ENCODE measurements around the gene NCS1. TPM values are rescaled to one million over a fixed set of nuclear protein-coding genes. Genes with fewer than 3 reads are reported as not detected.

The NCS1 gene
- total RNA-seq, 1 donor from 2014 or later, result 126 TPM

DNA sequence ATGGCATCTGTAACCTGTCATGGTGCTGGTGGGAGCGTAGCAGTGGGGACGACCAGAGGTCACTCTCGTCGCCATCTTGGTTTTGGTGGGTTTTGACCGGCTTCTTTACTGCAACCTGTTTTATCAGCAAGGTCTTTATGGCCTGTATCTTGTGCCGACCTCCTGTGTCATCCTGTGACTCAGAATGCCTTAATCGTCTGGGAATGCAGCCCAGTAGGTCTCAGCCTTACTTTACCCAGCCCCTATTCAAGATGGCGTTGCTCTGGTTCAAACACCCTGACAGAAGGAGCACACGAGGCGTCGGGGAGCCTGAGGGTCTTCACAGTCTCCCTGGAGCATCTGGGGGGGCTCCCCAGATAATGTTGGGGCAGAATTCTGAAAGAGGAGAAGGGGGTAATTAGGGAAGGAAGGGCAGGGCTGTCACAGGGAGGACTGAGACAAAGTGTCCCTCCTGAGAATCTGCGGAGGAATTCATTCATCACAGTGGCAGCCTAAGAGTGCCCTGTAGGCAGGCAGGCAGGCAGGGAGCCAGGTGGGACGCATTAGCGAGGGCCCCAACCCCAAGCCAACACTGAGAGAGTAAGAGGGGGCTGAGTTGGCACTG lies 21.3 kb upstream of the NCS1 start:
- Mint-ChIP-seq H3K4me1 (ENCODE audit: low read depth, unreplicated experiment) (peaks cover 7% of the 10 kb centered on the region), H3K9me3 (ENCODE audit: unreplicated experiment) (no peaks in the 10 kb centered on the region), H3K27ac (ENCODE audit: unreplicated experiment) (peak overlapping the region; percentile 99), H3K4me3 (ENCODE audit: unreplicated experiment) (no peak overlapping the region), H3K27me3 (ENCODE audit: low read depth, unreplicated experiment) (no peaks in the 10 kb centered on the region), H3K36me3 (ENCODE audit: low read depth, unreplicated experiment) (no peaks in the 10 kb centered on the region)
- Histone ChIP-seq H3K9ac (ENCODE audit: low read length) (peak overlapping the region; percentile 22), H3K36me3 (ENCODE audit: insufficient read depth, low read length) (no peaks in the 10 kb centered on the region), H3K4me2 (ENCODE audit: low read length) (no peak overlapping the region), H3K4me3 (ENCODE audit: insufficient read depth, low read depth, low read length) (no peak overlapping the region), H4K20me1 (ENCODE audit: insufficient read depth, low read length) (no peaks in the 10 kb centered on the region), H3K9me3 (ENCODE audit: insufficient read depth, low read depth, low read length) (no peaks in the 10 kb centered on the region), H3K79me2 (ENCODE audit: insufficient read depth, low read length) (no peaks in the 10 kb centered on the region), H2AFZ (ENCODE audit: low read depth, low read length) (peak overlapping the region; percentile 60), H3K27me3 (ENCODE audit: insufficient read depth, low read length) (no peaks in the 10 kb centered on the region), H3K27ac (ENCODE audit: low read depth, low read length) (peak overlapping the region; percentile 56), H3K4me1 (ENCODE audit: insufficient read depth, low read length) (peaks cover 8% of the 10 kb centered on the region)
- FAIRE-seq, result no peak
- no peak for TF ChIP-seq EZH2 (IDR thresholded peaks at IDR 0.05; ENCODE audit: insufficient read depth, low read length)
- TF ChIP-seq, protein P1, sequence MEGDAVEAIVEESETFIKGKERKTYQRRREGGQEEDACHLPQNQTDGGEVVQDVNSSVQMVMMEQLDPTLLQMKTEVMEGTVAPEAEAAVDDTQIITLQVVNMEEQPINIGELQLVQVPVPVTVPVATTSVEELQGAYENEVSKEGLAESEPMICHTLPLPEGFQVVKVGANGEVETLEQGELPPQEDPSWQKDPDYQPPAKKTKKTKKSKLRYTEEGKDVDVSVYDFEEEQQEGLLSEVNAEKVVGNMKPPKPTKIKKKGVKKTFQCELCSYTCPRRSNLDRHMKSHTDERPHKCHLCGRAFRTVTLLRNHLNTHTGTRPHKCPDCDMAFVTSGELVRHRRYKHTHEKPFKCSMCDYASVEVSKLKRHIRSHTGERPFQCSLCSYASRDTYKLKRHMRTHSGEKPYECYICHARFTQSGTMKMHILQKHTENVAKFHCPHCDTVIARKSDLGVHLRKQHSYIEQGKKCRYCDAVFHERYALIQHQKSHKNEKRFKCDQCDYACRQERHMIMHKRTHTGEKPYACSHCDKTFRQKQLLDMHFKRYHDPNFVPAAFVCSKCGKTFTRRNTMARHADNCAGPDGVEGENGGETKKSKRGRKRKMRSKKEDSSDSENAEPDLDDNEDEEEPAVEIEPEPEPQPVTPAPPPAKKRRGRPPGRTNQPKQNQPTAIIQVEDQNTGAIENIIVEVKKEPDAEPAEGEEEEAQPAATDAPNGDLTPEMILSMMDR (IDR thresholded peaks at IDR 0.05; ENCODE audit: insufficient read depth, low read depth, low read length), result no peak
- peak; percentile 67 for DNase-seq (ENCODE audit: low read depth)

DNA sequence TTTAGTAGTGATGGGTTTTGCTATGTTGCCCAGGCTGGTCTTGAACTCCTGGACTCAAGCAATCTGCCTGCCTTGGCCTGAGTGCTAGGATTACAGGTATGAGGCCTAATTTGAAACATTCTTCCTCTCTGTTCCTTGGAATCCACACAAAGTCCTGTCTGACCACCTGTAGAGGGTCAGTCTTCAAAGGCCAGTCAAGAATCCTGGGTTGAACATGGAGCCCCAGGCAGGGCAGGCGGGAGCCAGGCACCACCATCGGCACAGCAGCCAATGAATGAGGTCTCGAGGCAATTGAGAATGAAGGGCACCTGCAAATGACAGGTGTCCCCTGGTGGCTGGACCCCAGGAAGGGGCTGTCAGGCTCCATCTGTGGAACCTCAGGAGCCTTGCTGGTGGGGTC lies 17.4 kb upstream of the NCS1 start:
- no peak for TF ChIP-seq EZH2 (IDR thresholded peaks at IDR 0.05; ENCODE audit: insufficient read depth, low read length)
- TF ChIP-seq, protein P1 (IDR thresholded peaks at IDR 0.05; ENCODE audit: insufficient read depth, low read depth, low read length), result no peak
- Histone ChIP-seq H3K4me3 (ENCODE audit: insufficient read depth, low read depth, low read length) (no peak overlapping the region), H3K36me3 (ENCODE audit: insufficient read depth, low read length) (no peaks in the 10 kb centered on the region), H3K4me2 (ENCODE audit: low read length) (no peak overlapping the region), H4K20me1 (ENCODE audit: insufficient read depth, low read length) (no peaks in the 10 kb centered on the region), H3K27me3 (ENCODE audit: insufficient read depth, low read length) (no peaks in the 10 kb centered on the region), H3K4me1 (ENCODE audit: insufficient read depth, low read length) (peaks cover 8% of the 10 kb centered on the region), H3K9me3 (ENCODE audit: insufficient read depth, low read depth, low read length) (no peaks in the 10 kb centered on the region), H3K79me2 (ENCODE audit: insufficient read depth, low read length) (no peaks in the 10 kb centered on the region), H3K27ac (ENCODE audit: low read depth, low read length) (no peak overlapping the region), H2AFZ (ENCODE audit: low read depth, low read length) (no peak overlapping the region), H3K9ac (ENCODE audit: low read length) (no peak overlapping the region)
- no peaks in the 10 kb centered on the region for H3K27me3 Mint-ChIP-seq (ENCODE audit: low read depth, unreplicated experiment)
- H3K27ac Mint-ChIP-seq (ENCODE audit: unreplicated experiment), result no peak overlapping the region
- DNase-seq (ENCODE audit: low read depth) (no peak), FAIRE-seq (no peak)
- H3K36me3 Mint-ChIP-seq (ENCODE audit: low read depth, unreplicated experiment), result no peaks in the 10 kb centered on the region
- H3K4me3 Mint-ChIP-seq (ENCODE audit: unreplicated experiment), result no peak overlapping the region
- no peaks in the 10 kb centered on the region for H3K9me3 Mint-ChIP-seq (ENCODE audit: unreplicated experiment)
- H3K4me1 Mint-ChIP-seq (ENCODE audit: low read depth, unreplicated experiment), result peaks cover 7% of the 10 kb centered on the region

DNA sequence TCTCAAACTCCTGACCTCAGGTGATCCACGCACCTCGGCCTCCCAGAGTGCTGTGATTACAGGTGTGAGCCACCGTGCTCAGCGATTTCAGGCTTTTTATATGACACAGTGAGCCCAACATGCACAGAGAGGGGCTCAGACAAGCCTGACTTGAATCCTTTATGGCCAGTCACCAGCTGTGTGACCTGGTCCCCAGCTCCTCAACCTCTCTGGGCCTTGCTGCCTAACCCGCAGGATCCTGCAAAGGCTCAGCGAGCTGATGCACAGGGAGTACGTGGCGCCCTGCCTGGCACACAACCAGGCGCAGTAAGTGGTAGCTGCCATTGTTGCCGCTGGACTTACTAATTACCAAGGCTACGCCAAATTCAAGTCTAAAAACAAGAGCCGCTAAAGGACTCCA lies 16.6 kb upstream of the NCS1 start:
- Histone ChIP-seq H3K4me3 (ENCODE audit: insufficient read depth, low read depth, low read length) (no peak overlapping the region), H3K4me2 (ENCODE audit: low read length) (no peak overlapping the region), H3K9ac (ENCODE audit: low read length) (no peak overlapping the region), H3K79me2 (ENCODE audit: insufficient read depth, low read length) (no peaks in the 10 kb centered on the region), H3K27ac (ENCODE audit: low read depth, low read length) (no peak overlapping the region), H3K9me3 (ENCODE audit: insufficient read depth, low read depth, low read length) (no peaks in the 10 kb centered on the region), H3K36me3 (ENCODE audit: insufficient read depth, low read length) (no peaks in the 10 kb centered on the region), H3K4me1 (ENCODE audit: insufficient read depth, low read length) (peaks cover 6% of the 10 kb centered on the region), H3K27me3 (ENCODE audit: insufficient read depth, low read length) (no peaks in the 10 kb centered on the region), H2AFZ (ENCODE audit: low read depth, low read length) (no peak overlapping the region), H4K20me1 (ENCODE audit: insufficient read depth, low read length) (no peaks in the 10 kb centered on the region)
- FAIRE-seq (no peak), DNase-seq (ENCODE audit: low read depth) (no peak)
- Mint-ChIP-seq H3K4me3 (ENCODE audit: unreplicated experiment) (no peak overlapping the region), H3K36me3 (ENCODE audit: low read depth, unreplicated experiment) (no peaks in the 10 kb centered on the region), H3K27me3 (ENCODE audit: low read depth, unreplicated experiment) (no peaks in the 10 kb centered on the region), H3K4me1 (ENCODE audit: low read depth, unreplicated experiment) (peaks cover 5% of the 10 kb centered on the region), H3K9me3 (ENCODE audit: unreplicated experiment) (no peaks in the 10 kb centered on the region), H3K27ac (ENCODE audit: unreplicated experiment) (no peak overlapping the region)
- no peak for TF ChIP-seq EZH2 (IDR thresholded peaks at IDR 0.05; ENCODE audit: insufficient read depth, low read length)
- TF ChIP-seq, protein P1 (IDR thresholded peaks at IDR 0.05; ENCODE audit: insufficient read depth, low read depth, low read length), result no peak

Measured in astrocyte (in vitro differentiated cells and primary cell).